Hepatocyte (in vitro differentiated cells): ENCODE measurements around the gene ELF3.
"Not testable (repeated sequence)": the region's sequence is repeated elsewhere in the genome, so short reads cannot be mapped to it uniquely, and the experiment has no call there.

Source experiments
- CTCF ChIP-seq: fragments of 200-600 bp; sonication (generic); IDR thresholded peaks from 2 replicates; pipeline ENCODE4 v1.5.1; 2016; ENCODE audit warnings: antibody characterized with exemption, mild to moderate bottlenecking; ENCODE audit not compliant: poor library complexity
- EZH2 ChIP-seq: fragments of 200-600 bp; sonication (generic); IDR thresholded peaks from 2 replicates; pipeline ENCODE4 v1.6.1; 2016; ENCODE audit warnings: antibody characterized with exemption, mild to moderate bottlenecking, borderline replicate concordance

- TF ChIP-seq CTCF, EZH2: not testable (repeated sequence)
Measured at GRCh38 chr1:202061787-202062186, 51.4 kb downstream of the ELF3 start.
